HEK293T (cell line): ENCODE results near the gene TPT1.

Experiments used
- ARNT ChIP-seq: fragments of 450-650 bp; IDR thresholded peaks from 2 replicates; pipeline ENCODE4 v1.6.1; 2017; ENCODE audit warnings: mild to moderate bottlenecking
- BHLHE40 ChIP-seq: fragments of 450-650 bp; IDR thresholded peaks from 2 replicates; pipeline ENCODE4 v1.6.1; 2016; ENCODE audit warnings: mild to moderate bottlenecking, moderate library complexity, borderline replicate concordance
- FOXK2 ChIP-seq: fragments of 450-650 bp; IDR thresholded peaks from 2 replicates; pipeline ENCODE4 v1.6.1; 2016; ENCODE audit warnings: mild to moderate bottlenecking
- FOXM1 ChIP-seq: fragments of 450-650 bp; IDR thresholded peaks from 2 replicates; pipeline ENCODE4 v1.6.1; 2017; ENCODE audit warnings: mild to moderate bottlenecking, borderline replicate concordance
- HDGF ChIP-seq: fragments of 450-650 bp; IDR thresholded peaks from 2 replicates; pipeline ENCODE4 v1.6.1; 2017; ENCODE audit warnings: antibody characterized with exemption, borderline replicate concordance
- LEF1 ChIP-seq: fragments of 450-650 bp; IDR thresholded peaks from 2 replicates; pipeline ENCODE4 v1.6.1; 2017; ENCODE audit warnings: mild to moderate bottlenecking, borderline replicate concordance
- NFRKB ChIP-seq: fragments of 450-650 bp; IDR thresholded peaks from 2 replicates; pipeline ENCODE4 v1.6.1; 2016; ENCODE audit warnings: mild to moderate bottlenecking, moderate library complexity
- SP1 ChIP-seq: fragments of 450-650 bp; IDR thresholded peaks from 2 replicates; pipeline ENCODE4 v1.6.1; 2017
- SUZ12 ChIP-seq: fragments of 450-650 bp; IDR thresholded peaks from 2 replicates; pipeline ENCODE4 v1.6.1; 2016; ENCODE audit warnings: mild to moderate bottlenecking
- ZNF384 ChIP-seq: fragments of 450-650 bp; IDR thresholded peaks from 2 replicates; pipeline ENCODE4 v1.6.1; 2016

DNA sequence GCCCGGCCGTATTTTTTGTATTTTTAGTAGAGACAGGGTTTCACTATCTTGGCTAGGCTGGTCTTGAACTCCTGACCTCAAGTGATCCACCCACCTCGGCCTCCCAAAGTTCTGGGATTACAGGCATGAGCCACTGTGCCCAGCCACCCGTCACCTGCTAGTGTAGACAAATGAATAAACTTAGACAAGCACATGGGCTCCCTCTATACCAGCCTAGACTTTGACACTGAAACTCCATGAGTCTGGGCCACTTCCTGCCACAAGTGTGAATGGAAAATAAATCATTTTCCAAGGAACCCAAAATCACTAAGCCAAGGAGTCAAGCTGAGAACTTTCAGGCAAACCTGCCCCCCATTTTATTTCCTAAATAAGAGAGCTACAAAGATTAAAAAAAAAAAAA lies 27.0 kb upstream of the TPT1 start:
- no peak for TF ChIP-seq BHLHE40
- TF ChIP-seq HDGF = no peak
- TF ChIP-seq SUZ12 = no peak
- no peak for TF ChIP-seq LEF1
- TF ChIP-seq SP1 = no peak
- no peak for TF ChIP-seq FOXM1
- no peak for TF ChIP-seq ZNF384
- no peak for TF ChIP-seq NFRKB
- no peak for TF ChIP-seq ARNT
- no peak for TF ChIP-seq FOXK2
